GM04504 (cell line): Measurements from ENCODE around the gene CDH22.

ENCODE experiments used
- DNase-seq: peaks from one replicate; pipeline ENCODE4 v3.0.0-alpha.2; 2012; ENCODE audit warnings: low read depth

The CDH22 gene

GRCh38 chr20:46268131-46268614 lies 40.1 kb downstream of the CDH22 start:
- no peak for DNase-seq

- DNase-seq = no peak
Measured at GRCh38 chr20:46267108-46268105, 40.9 kb downstream of the CDH22 start.

GRCh38 chr20:46265539-46265938 lies 42.8 kb downstream of the CDH22 start:
- DNase-seq = no peak

- no peak for DNase-seq
Measured at GRCh38 chr20:46264391-46265266, 43.7 kb downstream of the CDH22 start.

- DNase-seq = no peak
Measured at GRCh38 chr20:46261456-46262253, 46.6 kb downstream of the CDH22 start.

GRCh38 chr20:46260936-46261454 lies 47.3 kb downstream of the CDH22 start:
- DNase-seq = no peak

GRCh38 chr20:46260480-46260879 lies 47.8 kb downstream of the CDH22 start:
- no peak for DNase-seq

GRCh38 chr20:46259260-46259859 lies 48.9 kb downstream of the CDH22 start:
- DNase-seq = no peak

- DNase-seq = no peak
Measured at GRCh38 chr20:46257887-46258286, 50.4 kb downstream of the CDH22 start.

GRCh38 chr20:46256293-46256692 lies 52.0 kb downstream of the CDH22 start:
- no peak for DNase-seq

GRCh38 chr20:46255440-46256104 lies 52.7 kb downstream of the CDH22 start:
- no peak for DNase-seq

- DNase-seq = no peak
Measured at GRCh38 chr20:46253391-46253790, 54.9 kb downstream of the CDH22 start.

- no peak for DNase-seq
Measured at GRCh38 chr20:46252352-46253091, 55.8 kb downstream of the CDH22 start.

- DNase-seq = no peak
Measured at GRCh38 chr20:46251211-46251673, 57.1 kb downstream of the CDH22 start.

GRCh38 chr20:46250772-46251171 lies 57.5 kb downstream of the CDH22 start:
- no peak for DNase-seq

- no peak for DNase-seq
Measured at GRCh38 chr20:46249671-46250070, 58.6 kb downstream of the CDH22 start.

- DNase-seq = no peak
Measured at GRCh38 chr20:46246559-46246958, 61.7 kb downstream of the CDH22 start.

- DNase-seq = no peak
Measured at GRCh38 chr20:46243707-46244628, 64.3 kb downstream of the CDH22 start.

GRCh38 chr20:46242390-46242789 lies 65.9 kb downstream of the CDH22 start:
- DNase-seq = no peak
